Colonic mucosa (tissue), 4 donors: ENCODE measurements around the gene JAK3. TPM values are rescaled to one million over a fixed set of nuclear protein-coding genes. Genes with fewer than 3 reads are reported as not detected.
"Not testable (repeated sequence)": the region's sequence is repeated elsewhere in the genome, so short reads cannot be mapped to it uniquely, and the experiment has no call there.

ENCODE experiments used
- DNase-seq: peaks from one replicate; pipeline ENCODE4 v3.0.0-alpha.2; 2020
- H3K27ac ChIP-seq: fragments of 200-600 bp; one replicate; pipeline ENCODE4 v1.8.0; 2021
- H3K27me3 ChIP-seq: fragments of 200-600 bp; one replicate; pipeline ENCODE4 v1.8.0; 2021
- H3K36me3 ChIP-seq: fragments of 200-600 bp; one replicate; pipeline ENCODE4 v1.8.0; 2021
- H3K4me1 ChIP-seq: fragments of 200-600 bp; one replicate; pipeline ENCODE4 v1.8.0; 2021; ENCODE audit warnings: mild to moderate bottlenecking
- H3K4me3 ChIP-seq: fragments of 200-600 bp; one replicate; pipeline ENCODE4 v1.8.0; 2021
- H3K9ac ChIP-seq, 2 donors: one replicate each; pipeline ENCODE4 v1.7.0; 2013; ENCODE audit warnings: control low read depth in 2 of 2, low read depth in 2 of 2, low read length in 2 of 2
- H3K9me3 ChIP-seq: fragments of 200-600 bp; one replicate; pipeline ENCODE4 v1.8.0; 2021
- CTCF ChIP-seq: fragments of 200-600 bp; IDR thresholded peaks from one replicate; pipeline ENCODE4 v1.8.0; 2022; ENCODE audit warnings: antibody characterized with exemption, mild to moderate bottlenecking
- intact Hi-C: fragments of 100-400 bp; cut with DNase I; formaldehyde crosslinking; loops from one replicate; pipeline ENCODE4 v1.14.1; 2022
- total RNA-seq, 2 donors: library from RNA; stranded (reverse); fragmentation: NEBNext Ultra II Directional in 1 of 2; extraction: Animal tissue kit (Norgen Biotek cat#: 25700) in 1 of 2; gene quantifications; one replicate each; pipeline ENCODE4 v1.2.1, GENCODE V29; 2021
- donor health status: healthy.
- donor health status: DM: no; HTN: no; CAD: no.
- donor health status: DM: no; HTN: no; CAD: no.

JAK3 gene
- total RNA-seq, result 1 to 10 TPM; 3.1 to 4.0 TPM

DNA sequence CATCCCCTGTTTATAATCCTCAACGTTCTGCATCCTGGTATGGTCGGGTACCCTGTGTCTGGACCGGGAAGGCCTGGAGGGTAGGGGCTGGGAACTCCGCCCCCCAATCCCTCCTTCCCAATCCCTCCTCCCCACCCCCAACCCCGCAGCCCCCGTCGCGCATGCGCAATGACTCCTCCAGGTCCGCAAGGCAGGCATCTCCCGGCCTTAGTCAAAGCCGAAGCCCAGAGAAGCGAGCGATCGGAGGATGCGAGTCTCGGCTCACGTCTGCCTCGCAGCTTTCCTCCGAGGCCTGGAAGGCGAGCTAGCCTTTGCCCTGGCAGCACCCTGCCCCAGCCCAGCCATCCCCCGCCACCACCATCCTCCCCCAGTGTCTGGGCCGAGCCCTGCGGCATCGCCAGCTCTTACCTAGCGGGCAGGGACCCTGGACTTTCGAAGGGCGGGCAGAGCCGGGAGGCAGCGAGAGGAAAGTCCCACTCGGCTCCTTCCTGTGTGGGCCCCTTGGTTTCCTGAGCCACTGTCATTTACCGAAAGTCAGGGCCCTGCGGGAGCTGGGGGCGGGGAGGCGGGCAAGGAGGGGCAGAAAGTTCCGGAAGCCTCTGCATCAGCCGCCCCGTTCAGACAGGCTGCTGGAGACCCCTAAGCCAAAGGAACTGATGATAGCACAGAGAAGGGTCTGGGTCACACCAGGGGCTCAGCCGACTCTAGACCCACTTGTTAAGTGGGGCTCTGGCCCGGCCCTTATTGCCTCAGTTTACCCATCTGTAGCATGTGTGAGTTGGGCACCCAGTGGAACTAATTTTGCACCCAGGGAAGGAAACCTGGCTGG lies at the start of gene JAK3:
TSS of gene JAK3 (minus strand) at position 445 of the 829 bp plus-strand sequence. CDS start 3,565 bp downstream, outside the sequence.
- Histone ChIP-seq H3K9me3 (no peaks in the 10 kb centered on the region), H3K9ac (peak within 1 kb of the TSS; percentile 34 to 35), H3K36me3 (no peaks in the 10 kb centered on the region), H3K27ac (peak within 1 kb of the TSS; percentile 77), H3K4me3 (peak within 1 kb of the TSS; percentile 30), H3K4me1 (no peaks in the 10 kb centered on the region), H3K27me3 (no peaks in the 10 kb centered on the region)
- no peak for TF ChIP-seq CTCF
- intact Hi-C loops, result no loop called here
- no peak for DNase-seq

- no peaks in the 10 kb centered on the region for H3K4me1 ChIP-seq
- no peak overlapping the region for H3K27ac ChIP-seq
- no peak for TF ChIP-seq CTCF
- no peak overlapping the region for H3K4me3 ChIP-seq
- no peaks in the 10 kb centered on the region for H3K9me3 ChIP-seq
- no peaks in the 10 kb centered on the region for H3K36me3 ChIP-seq
- H3K9ac ChIP-seq, result no peak overlapping the region
- DNase-seq, result no peak
- H3K27me3 ChIP-seq, result no peaks in the 10 kb centered on the region
- intact Hi-C loops, result no loop called here
Measured at GRCh38 chr19:17893766-17894165, 46.0 kb upstream of the JAK3 start.

GRCh38 chr19:17889609-17890214 lies 41.9 kb upstream of the JAK3 start:
- Histone ChIP-seq H3K4me3 (no peak overlapping the region), H3K9me3 (no peaks in the 10 kb centered on the region), H3K27ac (no peak overlapping the region), H3K36me3 (no peaks in the 10 kb centered on the region), H3K9ac (no peak overlapping the region), H3K27me3 (no peaks in the 10 kb centered on the region), H3K4me1 (no peaks in the 10 kb centered on the region)
- no peak for TF ChIP-seq CTCF
- DNase-seq, result no peak
- intact Hi-C loops, result no loop called here

DNA sequence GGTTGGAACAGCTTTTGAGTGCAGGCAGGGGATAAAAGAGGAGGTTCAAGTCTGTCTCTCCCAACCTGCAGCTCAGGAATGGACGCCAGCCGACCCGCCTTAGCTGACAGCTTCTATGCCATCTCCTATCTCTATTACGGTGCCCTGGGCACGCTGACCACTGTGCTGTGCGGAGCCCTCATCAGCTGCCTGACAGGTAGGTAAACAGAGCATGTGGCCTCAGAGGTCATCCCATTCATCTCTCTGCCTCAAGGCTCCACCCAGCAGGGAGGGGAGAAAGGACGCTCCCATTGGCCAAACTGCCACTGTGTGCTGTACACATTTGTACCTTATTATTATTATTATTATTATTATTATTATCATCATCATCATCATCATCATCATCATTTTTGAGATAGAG lies 40.5 kb upstream of the JAK3 start:
- Histone ChIP-seq H3K36me3 (no peaks in the 10 kb centered on the region), H3K9me3 (no peaks in the 10 kb centered on the region), H3K27ac (no peak overlapping the region), H3K27me3 (no peaks in the 10 kb centered on the region), H3K4me1 (no peaks in the 10 kb centered on the region), H3K4me3 (no peak overlapping the region), H3K9ac (no peak overlapping the region)
- no peak for TF ChIP-seq CTCF
- no peak for DNase-seq
- intact Hi-C loops, result no loop called here

DNA sequence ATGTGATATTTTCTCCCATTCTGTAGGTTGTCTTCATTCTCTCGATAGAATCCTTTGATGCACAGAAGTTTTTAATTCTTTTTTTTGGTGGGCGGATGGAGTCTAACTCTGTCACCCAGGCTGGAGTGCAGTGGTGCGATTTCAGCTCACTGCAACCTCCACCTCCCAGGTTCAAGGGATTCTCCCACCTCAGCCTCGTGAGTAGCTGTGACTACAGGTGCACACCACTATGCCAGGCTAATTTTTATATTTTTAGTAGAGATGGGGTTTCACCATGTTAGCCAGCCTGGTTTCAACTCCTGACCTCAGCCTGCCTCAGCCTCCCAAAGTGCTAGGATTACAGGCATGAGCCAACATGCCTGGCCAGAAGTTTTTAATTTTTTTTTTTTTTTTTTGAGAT lies 39.4 kb upstream of the JAK3 start:
- H3K9ac ChIP-seq, H3K9me3 ChIP-seq, H3K4me3 ChIP-seq, H3K27me3 ChIP-seq, intact Hi-C loops, H3K4me1 ChIP-seq, H3K27ac ChIP-seq, DNase-seq, H3K36me3 ChIP-seq: not testable (repeated sequence)

- Histone ChIP-seq H3K4me3 (no peak overlapping the region), H3K9me3 (no peaks in the 10 kb centered on the region), H3K27me3 (no peaks in the 10 kb centered on the region), H3K9ac (no peak overlapping the region), H3K36me3 (no peaks in the 10 kb centered on the region), H3K4me1 (no peaks in the 10 kb centered on the region), H3K27ac (no peak overlapping the region)
- DNase-seq, result no peak
- intact Hi-C loops, result no loop called here
- TF ChIP-seq CTCF, result no peak
Measured at GRCh38 chr19:17886515-17886914, 38.7 kb upstream of the JAK3 start.
